ENCODE results near the gene CAMSAP1.

Gene CAMSAP1

GRCh38 chr9:135939351-135940265 lies 32.3 kb upstream of the CAMSAP1 start:
- DNase-seq, result no peak

GRCh38 chr9:135937521-135938489 lies 30.5 kb upstream of the CAMSAP1 start:
- DNase-seq, result no peak

- DNase-seq, result no peak
Measured at GRCh38 chr9:135933114-135933513, 25.8 kb upstream of the CAMSAP1 start.

GRCh38 chr9:135932656-135933055 lies 25.3 kb upstream of the CAMSAP1 start:
- no peak for DNase-seq

GRCh38 chr9:135931349-135931820 lies 24.0 kb upstream of the CAMSAP1 start:
- DNase-seq, result no peak

- no peak for DNase-seq
Measured at GRCh38 chr9:135930446-135931345, 23.4 kb upstream of the CAMSAP1 start.

GRCh38 chr9:135929656-135930445 lies 22.5 kb upstream of the CAMSAP1 start:
- DNase-seq, result no peak

GRCh38 chr9:135928731-135929655 lies 21.6 kb upstream of the CAMSAP1 start:
- DNase-seq, result no peak

- no peak for DNase-seq
Measured at GRCh38 chr9:135928074-135928730, 20.9 kb upstream of the CAMSAP1 start.

- DNase-seq, result no peak
Measured at GRCh38 chr9:135927195-135928013, 20.1 kb upstream of the CAMSAP1 start.

GRCh38 chr9:135926402-135927194 lies 19.3 kb upstream of the CAMSAP1 start:
- no peak for DNase-seq

- DNase-seq, result no peak
Measured at GRCh38 chr9:135925496-135926133, 18.3 kb upstream of the CAMSAP1 start.

GRCh38 chr9:135924628-135925338 lies 17.4 kb upstream of the CAMSAP1 start:
- no peak for DNase-seq

- DNase-seq, result no peak
Measured at GRCh38 chr9:135923508-135923907, 16.2 kb upstream of the CAMSAP1 start.

- no peak for DNase-seq
Measured at GRCh38 chr9:135921749-135922310, 14.5 kb upstream of the CAMSAP1 start.

GRCh38 chr9:135920973-135921585 lies 13.7 kb upstream of the CAMSAP1 start:
- no peak for DNase-seq

All from NCI-H524 (cell line).